T-helper 22 cell (primary cell): Measurements from ENCODE around the gene PLXND1.
"Not testable (repeated sequence)": the region's sequence is repeated elsewhere in the genome, so short reads cannot be mapped to it uniquely, and the experiment has no call there.

ENCODE experiments used
- DNase-seq: peaks from one replicate; pipeline ENCODE4 v3.0.0-alpha.2; 2020; ENCODE audit warnings: low read depth

The PLXND1 gene

DNA sequence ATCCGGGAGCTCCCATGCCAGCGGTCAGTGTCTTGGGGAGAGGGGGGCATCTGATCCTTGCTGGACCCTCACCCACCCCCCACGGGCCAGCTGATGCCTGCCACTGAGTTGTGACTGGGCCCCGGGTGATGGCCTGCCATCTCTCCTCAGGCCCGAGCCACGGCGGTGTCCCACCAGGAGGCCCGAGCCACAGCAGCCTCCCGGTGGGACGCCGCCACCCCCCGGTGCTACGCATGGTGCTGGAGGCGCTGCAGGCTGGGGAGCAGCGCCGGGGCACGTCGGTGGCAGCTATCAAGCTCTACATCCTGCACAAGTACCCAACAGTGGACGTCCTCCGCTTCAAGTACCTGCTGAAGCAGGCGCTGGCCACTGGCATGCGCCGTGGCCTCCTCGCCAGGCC is 59.2 kb downstream of the PLXND1 start:
- DNase-seq, result no peak

GRCh38 chr3:129545951-129546350 is 60.5 kb downstream of the PLXND1 start:
- not testable (repeated sequence) for DNase-seq

GRCh38 chr3:129543999-129544398 is 62.5 kb downstream of the PLXND1 start:
- DNase-seq, result no peak

DNA sequence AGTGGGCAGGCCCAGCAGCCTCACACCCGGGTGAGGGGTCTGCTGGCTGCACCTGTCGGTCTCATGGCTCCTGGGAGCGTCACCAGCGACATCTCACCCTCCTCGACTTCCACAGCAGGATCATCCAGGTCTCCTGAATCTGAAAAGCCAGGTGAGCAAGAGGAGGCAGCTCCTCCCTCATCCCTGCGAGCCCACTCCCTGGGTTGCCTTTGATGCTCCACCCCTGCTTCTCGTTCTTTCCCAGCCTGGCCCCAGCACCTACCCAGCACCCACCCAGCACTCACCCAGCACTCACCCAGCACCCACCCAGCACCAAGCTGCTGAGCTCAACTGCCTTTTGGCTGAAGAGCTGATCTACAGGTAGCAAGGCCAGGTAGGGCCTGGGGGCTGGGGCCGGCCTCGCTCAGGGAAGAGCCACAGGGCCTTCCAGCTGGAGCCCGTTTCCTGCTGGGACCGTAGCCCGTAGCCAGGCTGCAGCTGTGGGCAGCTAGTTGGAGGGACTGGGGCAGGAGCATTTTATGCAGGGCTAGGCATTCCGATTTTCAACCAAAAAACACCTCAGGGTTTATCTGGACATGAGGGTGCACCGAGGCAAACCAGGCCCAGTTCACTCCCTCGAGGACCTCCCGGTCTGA is 63.2 kb downstream of the PLXND1 start, which contains the start of gene H1-8:
Gene H1-8 (plus strand): TSS at position 20 of the 635 bp plus-strand sequence. CDS start 44 bp downstream, at position 64.
- no peak for DNase-seq

DNA sequence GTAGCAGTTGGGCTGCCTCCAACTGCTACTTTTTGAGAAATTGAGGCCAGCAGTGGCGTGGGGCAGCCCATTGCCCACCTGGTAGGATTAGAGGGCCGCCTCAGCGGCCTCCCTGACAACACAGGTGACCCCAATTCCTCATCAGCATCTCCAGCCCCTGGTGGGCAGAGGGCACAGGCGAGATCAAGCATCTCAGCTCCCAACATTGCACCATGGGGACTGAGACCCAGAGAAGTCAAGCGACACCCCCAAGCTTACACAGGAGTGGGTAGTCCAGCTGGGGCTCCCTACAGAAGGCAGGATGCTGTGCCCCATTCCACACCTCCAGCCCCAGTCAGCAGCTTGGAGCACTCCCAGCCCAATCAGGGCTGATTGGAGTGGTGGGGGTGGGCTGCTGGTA is 63.7 kb downstream of the PLXND1 start:
- no peak for DNase-seq

GRCh38 chr3:129540776-129541516 is 65.5 kb downstream of the PLXND1 start:
- no peak for DNase-seq

GRCh38 chr3:129539206-129539605 is 67.3 kb downstream of the PLXND1 start:
- DNase-seq, result no peak

DNA sequence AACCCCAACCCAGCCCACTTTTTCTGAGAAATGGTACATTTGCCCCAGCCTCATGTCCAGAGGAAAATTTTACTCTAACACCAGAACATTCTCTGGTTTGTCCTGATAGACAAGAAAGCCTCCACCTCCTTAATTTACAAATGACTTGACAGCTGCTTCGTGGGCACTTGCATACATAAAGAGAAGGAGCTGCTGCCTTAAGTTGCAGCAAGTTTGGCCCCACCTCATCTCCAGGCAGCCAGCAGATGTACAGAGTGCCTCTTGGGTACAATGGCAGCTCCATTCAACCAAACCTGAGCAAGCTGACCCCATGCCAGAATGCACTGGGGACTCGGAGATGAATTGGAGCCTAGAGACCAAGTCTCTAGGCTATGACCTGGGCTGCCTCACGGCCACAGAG is 69.7 kb downstream of the PLXND1 start:
- DNase-seq, result no peak

- DNase-seq, result no peak
Measured at GRCh38 chr3:129536374-129536667, 70.2 kb downstream of the PLXND1 start.

GRCh38 chr3:129535075-129535474 is 71.4 kb downstream of the PLXND1 start:
- DNase-seq, result no peak

DNA sequence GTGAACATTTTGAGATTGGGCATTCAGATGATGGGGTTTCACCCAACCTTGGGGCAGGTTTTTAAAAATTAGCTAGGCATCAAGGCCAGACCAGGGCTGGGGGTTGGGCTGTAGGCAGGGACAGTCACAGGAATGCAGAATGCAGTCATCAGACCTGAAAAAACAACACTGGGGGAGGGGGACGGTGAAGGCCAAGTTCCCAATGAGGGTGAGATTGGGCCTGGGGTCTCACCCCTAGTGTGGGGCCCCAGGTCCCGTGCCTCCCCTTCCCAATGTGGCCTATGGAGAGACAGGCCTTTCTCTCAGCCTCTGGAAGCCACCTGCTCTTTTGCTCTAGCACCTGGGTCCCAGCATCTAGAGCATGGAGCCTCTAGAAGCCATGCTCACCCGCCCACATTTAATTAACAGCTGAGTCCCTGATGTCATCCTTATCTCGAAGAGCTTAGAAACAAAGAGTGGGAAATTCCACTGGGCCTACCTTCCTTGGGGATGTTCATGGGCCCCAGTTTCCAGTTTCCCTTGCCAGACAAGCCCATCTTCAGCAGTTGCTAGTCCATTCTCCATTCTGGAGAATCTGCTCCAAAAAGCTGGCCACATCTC is 71.9 kb downstream of the PLXND1 start:
- no peak for DNase-seq

- DNase-seq, result no peak
Measured at GRCh38 chr3:129533406-129533805, 73.1 kb downstream of the PLXND1 start.

GRCh38 chr3:129532261-129532660 is 74.2 kb downstream of the PLXND1 start:
- no peak for DNase-seq

DNA sequence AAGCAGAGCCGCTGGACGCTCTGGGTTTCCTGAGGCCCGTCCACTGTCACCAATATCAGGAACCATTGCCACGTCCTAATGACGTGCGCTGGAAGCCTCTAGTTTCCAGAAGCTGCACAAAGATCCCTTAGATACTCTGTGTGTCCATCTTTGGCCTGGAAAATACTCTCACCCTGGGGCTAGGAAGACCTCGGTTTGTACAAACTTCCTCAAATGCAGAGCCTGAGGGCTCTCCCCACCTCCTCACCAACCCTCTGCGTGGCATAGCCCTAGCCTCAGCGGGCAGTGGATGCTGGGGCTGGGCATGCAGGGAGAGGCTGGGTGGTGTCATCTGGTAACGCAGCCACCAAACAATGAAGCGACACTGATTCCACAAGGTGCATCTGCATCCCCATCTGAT is 74.8 kb downstream of the PLXND1 start:
- DNase-seq, result no peak

DNA sequence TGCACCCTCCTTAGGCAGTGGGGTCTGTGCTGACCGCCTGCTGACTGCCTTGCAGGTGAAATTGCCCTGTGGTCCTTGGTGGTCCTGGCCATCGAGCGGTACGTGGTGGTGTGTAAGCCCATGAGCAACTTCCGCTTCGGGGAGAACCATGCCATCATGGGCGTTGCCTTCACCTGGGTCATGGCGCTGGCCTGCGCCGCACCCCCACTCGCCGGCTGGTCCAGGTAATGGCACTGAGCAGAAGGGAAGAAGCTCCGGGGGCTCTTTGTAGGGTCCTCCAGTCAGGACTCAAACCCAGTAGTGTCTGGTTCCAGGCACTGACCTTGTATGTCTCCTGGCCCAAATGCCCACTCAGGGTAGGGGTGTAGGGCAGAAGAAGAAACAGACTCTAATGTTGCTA is 75.7 kb downstream of the PLXND1 start:
- DNase-seq, result no peak

GRCh38 chr3:129530251-129530791 is 76.2 kb downstream of the PLXND1 start:
- DNase-seq, result no peak

DNA sequence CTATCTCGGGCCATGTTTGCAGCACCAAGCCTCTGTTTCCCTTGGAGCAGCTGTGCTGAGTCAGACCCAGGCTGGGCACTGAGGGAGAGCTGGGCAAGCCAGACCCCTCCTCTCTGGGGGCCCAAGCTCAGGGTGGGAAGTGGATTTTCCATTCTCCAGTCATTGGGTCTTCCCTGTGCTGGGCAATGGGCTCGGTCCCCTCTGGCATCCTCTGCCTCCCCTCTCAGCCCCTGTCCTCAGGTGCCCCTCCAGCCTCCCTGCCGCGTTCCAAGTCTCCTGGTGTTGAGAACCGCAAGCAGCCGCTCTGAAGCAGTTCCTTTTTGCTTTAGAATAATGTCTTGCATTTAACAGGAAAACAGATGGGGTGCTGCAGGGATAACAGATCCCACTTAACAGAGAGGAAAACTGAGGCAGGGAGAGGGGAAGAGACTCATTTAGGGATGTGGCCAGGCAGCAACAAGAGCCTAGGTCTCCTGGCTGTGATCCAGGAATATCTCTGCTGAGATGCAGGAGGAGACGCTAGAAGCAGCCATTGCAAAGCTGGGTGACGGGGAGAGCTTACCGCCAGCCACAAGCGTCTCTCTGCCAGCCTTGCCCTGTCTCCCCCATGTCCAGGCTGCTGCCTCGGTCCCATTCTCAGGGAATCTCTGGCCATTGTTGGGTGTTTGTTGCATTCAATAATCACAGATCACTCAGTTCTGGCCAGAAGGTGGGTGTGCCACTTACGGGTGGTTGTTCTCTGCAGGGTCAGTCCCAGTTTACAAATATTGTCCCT is 76.9 kb downstream of the PLXND1 start:
- no peak for DNase-seq

DNA sequence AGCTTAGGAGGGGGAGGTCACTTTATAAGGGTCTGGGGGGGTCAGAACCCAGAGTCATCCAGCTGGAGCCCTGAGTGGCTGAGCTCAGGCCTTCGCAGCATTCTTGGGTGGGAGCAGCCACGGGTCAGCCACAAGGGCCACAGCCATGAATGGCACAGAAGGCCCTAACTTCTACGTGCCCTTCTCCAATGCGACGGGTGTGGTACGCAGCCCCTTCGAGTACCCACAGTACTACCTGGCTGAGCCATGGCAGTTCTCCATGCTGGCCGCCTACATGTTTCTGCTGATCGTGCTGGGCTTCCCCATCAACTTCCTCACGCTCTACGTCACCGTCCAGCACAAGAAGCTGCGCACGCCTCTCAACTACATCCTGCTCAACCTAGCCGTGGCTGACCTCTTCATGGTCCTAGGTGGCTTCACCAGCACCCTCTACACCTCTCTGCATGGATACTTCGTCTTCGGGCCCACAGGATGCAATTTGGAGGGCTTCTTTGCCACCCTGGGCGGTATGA is 77.8 kb downstream of the PLXND1 start, which contains the start of gene RHO:
Gene RHO (plus strand): TSS at position 51 of the 512 bp plus-strand sequence. CDS start 95 bp downstream, at position 146.
- no peak for DNase-seq

DNA sequence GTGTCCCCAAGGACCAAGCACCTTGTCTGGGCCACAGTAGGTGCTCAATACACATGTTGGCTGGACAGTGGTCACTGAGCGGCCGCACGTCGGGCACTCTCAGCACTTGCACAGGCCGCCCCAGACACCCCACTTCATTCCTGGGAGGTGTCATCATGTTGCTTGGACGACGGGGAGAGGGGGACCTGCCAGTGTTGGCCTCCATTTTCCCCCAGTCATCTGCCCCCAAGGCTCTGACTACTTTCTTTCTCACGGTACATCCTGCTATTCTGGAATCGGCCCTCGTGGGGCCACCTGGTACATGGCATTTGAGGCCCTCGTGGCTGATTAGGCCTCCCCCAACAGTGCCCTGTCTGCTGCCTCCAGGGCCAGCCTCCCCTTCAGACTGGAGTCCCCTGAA is 79.2 kb downstream of the PLXND1 start:
- no peak for DNase-seq

DNA sequence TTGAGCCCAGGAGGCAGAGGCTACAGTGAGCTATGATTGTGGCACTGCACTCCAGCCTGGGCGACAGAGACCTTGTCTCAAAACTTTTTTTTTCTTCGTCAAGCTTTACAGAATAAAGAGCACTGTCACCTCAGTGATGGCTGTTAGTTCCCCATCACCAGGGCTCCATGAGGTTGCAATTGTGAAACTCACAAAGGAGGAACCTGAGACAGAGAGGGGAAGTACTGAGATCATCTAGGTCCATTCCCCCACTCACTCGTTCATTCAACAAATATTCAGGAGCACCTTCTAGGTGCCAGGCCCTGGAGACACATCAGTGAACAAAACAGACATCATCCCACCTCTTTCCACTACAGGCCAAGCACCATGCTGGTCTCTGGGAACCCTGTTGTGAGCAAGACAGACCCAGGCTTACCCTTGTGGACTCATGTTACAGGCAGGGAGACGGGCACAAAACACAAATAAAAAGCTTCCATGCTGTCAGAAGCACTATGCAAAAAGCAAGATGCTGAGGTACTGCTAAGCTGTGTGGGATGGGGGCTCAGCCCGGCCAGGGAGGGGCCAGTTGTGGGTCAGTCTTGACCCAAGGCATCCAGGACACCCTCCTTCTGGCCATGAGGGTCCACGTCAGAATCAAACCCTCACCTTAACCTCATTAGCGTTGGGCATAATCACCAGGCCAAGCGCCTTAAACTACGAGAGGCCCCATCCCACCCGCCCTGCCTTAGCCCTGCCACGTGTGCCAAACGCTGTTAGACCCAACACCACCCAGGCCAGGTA is 80.2 kb downstream of the PLXND1 start:
- DNase-seq, result no peak

GRCh38 chr3:129525341-129525968 is 81.0 kb downstream of the PLXND1 start:
- no peak for DNase-seq
